GM12878 (cell line): ENCODE results near the gene SHQ1.

Experiments used
- ETV6 ChIP-seq, 2 experiments: fragments of 450-650 bp in 1 of 2; IDR thresholded peaks in 1 of 2; conservative IDR thresholded peaks in 1 of 2; 2 replicates each; pipeline ENCODE4 v1.6.1; 2014; ENCODE audit warnings: antibody characterized with exemption in 1 of 2, borderline replicate concordance in 1 of 2, low read depth in 1 of 2, mild to moderate bottlenecking in 1 of 2, moderate library complexity in 1 of 2
- HCFC1 ChIP-seq: fragments of 150-350 bp; IDR thresholded peaks from 2 replicates; pipeline ENCODE4 v1.6.1; 2014; ENCODE audit warnings: low read length
- MYC ChIP-seq: IDR thresholded peaks from 2 replicates; pipeline ENCODE4 v1.6.1; 2011; ENCODE audit warnings: mild to moderate bottlenecking, low read length, moderate library complexity, inconsistent platforms; ENCODE audit not compliant: insufficient read depth, insufficient replicate concordance, insufficient read length, severe bottlenecking
- POLR2A ChIP-seq: IDR thresholded peaks from 2 replicates; pipeline ENCODE4 v1.6.1; 2011; ENCODE audit warnings: low read depth, mild to moderate bottlenecking, low read length
- RELA ChIP-seq: fragments of 450-650 bp; IDR thresholded peaks from 2 replicates; pipeline ENCODE4 v1.8.0; 2014; ENCODE audit warnings: borderline replicate concordance; ENCODE audit not compliant: partially characterized antibody
- TBL1XR1 ChIP-seq: IDR thresholded peaks from 2 replicates; pipeline ENCODE4 v1.6.1; 2012; ENCODE audit warnings: low read depth, low read length, improper control_type of control experiment

GRCh38 chr3:72763751-72764440 lies 84.3 kb downstream of the SHQ1 start:
- TF ChIP-seq HCFC1 (no peak), TBL1XR1 (no peak), MYC (no peak), POLR2A (no peak), RELA (no peak), ETV6 (conservative IDR thresholded peaks at IDR 0.05 in 1 of 2, IDR thresholded peaks at IDR 0.05 in 1 of 2; ENCODE audit: borderline replicate concordance in 1 of 2, low read depth in 1 of 2) (no peak)
